Activated T-helper 2 cell treated with anti-CD3 and anti-CD28 coated beads, Interferon-gamma antibody, Interleukin-2, Interleukin-4, amounts not matched to agents 10 μg/mL and 5 μg/mL and 100 μg/mL, durations not matched to agents 14 hours and 24 hours and 36 hours (primary cell): ENCODE measurements around the gene SMPX. TPM values are rescaled to one million over a fixed set of nuclear protein-coding genes. Genes with fewer than 3 reads are reported as not detected.

Experiments
- DNase-seq: peaks from one replicate; pipeline ENCODE4 v3.0.0; 2021; ENCODE audit warnings: low spot score
- H3K27ac Mint-ChIP-seq: one replicate; pipeline ENCODE4 v1.8.0; 2021; ENCODE audit warnings: mixed read lengths
- H3K27me3 Mint-ChIP-seq: one replicate; pipeline ENCODE4 v1.8.0; 2021; ENCODE audit warnings: low read depth, mixed read lengths
- H3K36me3 Mint-ChIP-seq: one replicate; pipeline ENCODE4 v1.8.0; 2021; ENCODE audit warnings: low read depth, mixed read lengths
- H3K4me1 Mint-ChIP-seq: one replicate; pipeline ENCODE4 v1.8.0; 2021; ENCODE audit warnings: low read depth, mixed read lengths
- H3K4me3 Mint-ChIP-seq: one replicate; pipeline ENCODE4 v1.8.0; 2021; ENCODE audit warnings: low read depth, mild to moderate bottlenecking, moderate library complexity, mixed read lengths
- H3K9me3 Mint-ChIP-seq: one replicate; pipeline ENCODE4 v1.8.0; 2021; ENCODE audit warnings: mixed read lengths
- intact Hi-C: fragments of 100-400 bp; cut with micrococcal nuclease; formaldehyde crosslinking; loops from one replicate; pipeline ENCODE4 v1.15.1; 2023
- total RNA-seq: library from RNA; stranded (reverse); gene quantifications from 2 replicates; pipeline ENCODE4 v1.2.3, GENCODE V29; 2022

SMPX gene
- total RNA-seq, 1 donor from 2014 or later: not detected

GRCh38 chrX:21770631-21771321 lies 12.9 kb upstream of the SMPX start:
- H3K4me1 Mint-ChIP-seq: peaks cover 18% of the 10 kb centered on the region
- no peak overlapping the region for H3K4me3 Mint-ChIP-seq
- H3K27ac Mint-ChIP-seq: no peak overlapping the region
- intact Hi-C loops: no loop called here
- no peaks in the 10 kb centered on the region for H3K9me3 Mint-ChIP-seq
- no peaks in the 10 kb centered on the region for H3K36me3 Mint-ChIP-seq
- DNase-seq: no peak
- H3K27me3 Mint-ChIP-seq: no peaks in the 10 kb centered on the region

- no peak overlapping the region for H3K4me3 Mint-ChIP-seq
- H3K36me3 Mint-ChIP-seq: no peaks in the 10 kb centered on the region
- no peak overlapping the region for H3K27ac Mint-ChIP-seq
- no peak for DNase-seq
- H3K9me3 Mint-ChIP-seq: no peaks in the 10 kb centered on the region
- peaks cover 1% of the 10 kb centered on the region for H3K27me3 Mint-ChIP-seq
- intact Hi-C loops: no loop called here
- H3K4me1 Mint-ChIP-seq: no peaks in the 10 kb centered on the region
Observed at GRCh38 chrX:21766101-21766500, 8.2 kb upstream of the SMPX start.

- H3K27ac Mint-ChIP-seq: no peak overlapping the region
- no peaks in the 10 kb centered on the region for H3K36me3 Mint-ChIP-seq
- intact Hi-C loops: no loop called here
- no peak for DNase-seq
- H3K4me3 Mint-ChIP-seq: no peak overlapping the region
- no peaks in the 10 kb centered on the region for H3K9me3 Mint-ChIP-seq
- no peaks in the 10 kb centered on the region for H3K4me1 Mint-ChIP-seq
- peaks cover 1% of the 10 kb centered on the region for H3K27me3 Mint-ChIP-seq
Observed at GRCh38 chrX:21764008-21764407, 6.1 kb upstream of the SMPX start.

- Mint-ChIP-seq H3K36me3 (no peaks in the 10 kb centered on the region), H3K4me1 (no peaks in the 10 kb centered on the region), H3K27me3 (peaks cover 2% of the 10 kb centered on the region), H3K27ac (no peak overlapping the region), H3K9me3 (no peaks in the 10 kb centered on the region), H3K4me3 (no peak overlapping the region)
- intact Hi-C loops: no loop called here
- no peak for DNase-seq
Observed at GRCh38 chrX:21758488-21758887, 572 bp upstream of the SMPX start.

GRCh38 chrX:21756785-21757529 lies 959 bp downstream of the SMPX start:
- H3K9me3 Mint-ChIP-seq: no peaks in the 10 kb centered on the region
- no peak for DNase-seq
- H3K27me3 Mint-ChIP-seq: peaks cover 2% of the 10 kb centered on the region
- no peak overlapping the region for H3K27ac Mint-ChIP-seq
- H3K36me3 Mint-ChIP-seq: no peaks in the 10 kb centered on the region
- H3K4me1 Mint-ChIP-seq: no peaks in the 10 kb centered on the region
- H3K4me3 Mint-ChIP-seq: no peak overlapping the region
- intact Hi-C loops: no loop called here

GRCh38 chrX:21749924-21750323 lies 8.0 kb downstream of the SMPX start:
- no peak overlapping the region for H3K27ac Mint-ChIP-seq
- H3K36me3 Mint-ChIP-seq: no peaks in the 10 kb centered on the region
- peaks cover 11% of the 10 kb centered on the region for H3K27me3 Mint-ChIP-seq
- intact Hi-C loops: no loop called here
- H3K4me1 Mint-ChIP-seq: no peaks in the 10 kb centered on the region
- H3K9me3 Mint-ChIP-seq: no peaks in the 10 kb centered on the region
- no peak for DNase-seq
- no peak overlapping the region for H3K4me3 Mint-ChIP-seq

- DNase-seq: no peak
- no peak overlapping the region for H3K4me3 Mint-ChIP-seq
- no peak overlapping the region for H3K27ac Mint-ChIP-seq
- no peaks in the 10 kb centered on the region for H3K9me3 Mint-ChIP-seq
- H3K27me3 Mint-ChIP-seq: peaks cover 15% of the 10 kb centered on the region
- no peaks in the 10 kb centered on the region for H3K4me1 Mint-ChIP-seq
- H3K36me3 Mint-ChIP-seq: no peaks in the 10 kb centered on the region
- intact Hi-C loops: no loop called here
Observed at GRCh38 chrX:21748235-21748634, 9.7 kb downstream of the SMPX start.

GRCh38 chrX:21747558-21747957 lies 10.4 kb downstream of the SMPX start:
- Mint-ChIP-seq H3K9me3 (no peaks in the 10 kb centered on the region), H3K27ac (no peak overlapping the region), H3K4me1 (no peaks in the 10 kb centered on the region)

GRCh38 chrX:21745756-21746155 lies 12.2 kb downstream of the SMPX start:
- H3K27me3 Mint-ChIP-seq: peaks cover 15% of the 10 kb centered on the region
- peak; percentile 9 for DNase-seq
- no peaks in the 10 kb centered on the region for H3K36me3 Mint-ChIP-seq
- no peak overlapping the region for H3K4me3 Mint-ChIP-seq
- H3K4me1 Mint-ChIP-seq: no peaks in the 10 kb centered on the region
- H3K27ac Mint-ChIP-seq: no peak overlapping the region
- intact Hi-C loops: loop anchor here (2.0 kb wide), 1 partner anchor 1217 kb away; no protein-coding TSS in a partner anchor
- no peaks in the 10 kb centered on the region for H3K9me3 Mint-ChIP-seq

More at GRCh38 chrX:21747558-21747957, 10.4 kb downstream of the SMPX start:
- peaks cover 15% of the 10 kb centered on the region for H3K27me3 Mint-ChIP-seq
- intact Hi-C loops: loop anchor here (2.0 kb wide), 1 partner anchor 1219 kb away; no protein-coding TSS in a partner anchor
- no peaks in the 10 kb centered on the region for H3K36me3 Mint-ChIP-seq
- no peak for DNase-seq
- H3K4me3 Mint-ChIP-seq: no peak overlapping the region

- DNase-seq: no peak
- intact Hi-C loops: no loop called here
- no peak overlapping the region for H3K27ac Mint-ChIP-seq
- H3K36me3 Mint-ChIP-seq: no peaks in the 10 kb centered on the region
- H3K9me3 Mint-ChIP-seq: no peaks in the 10 kb centered on the region
- peaks cover 17% of the 10 kb centered on the region for H3K27me3 Mint-ChIP-seq
- H3K4me3 Mint-ChIP-seq: no peak overlapping the region
- H3K4me1 Mint-ChIP-seq: no peaks in the 10 kb centered on the region
Observed at GRCh38 chrX:21744721-21745120, 13.2 kb downstream of the SMPX start.

- no peak for DNase-seq
- Mint-ChIP-seq H3K27me3 (peaks cover 16% of the 10 kb centered on the region), H3K4me1 (no peaks in the 10 kb centered on the region), H3K9me3 (no peaks in the 10 kb centered on the region), H3K27ac (no peak overlapping the region), H3K4me3 (no peak overlapping the region), H3K36me3 (no peaks in the 10 kb centered on the region)
- intact Hi-C loops: no loop called here
Observed at GRCh38 chrX:21744060-21744459, 13.9 kb downstream of the SMPX start.

GRCh38 chrX:21741869-21742701 lies 15.8 kb downstream of the SMPX start:
- no peaks in the 10 kb centered on the region for H3K4me1 Mint-ChIP-seq
- no peak overlapping the region for H3K27ac Mint-ChIP-seq
- H3K9me3 Mint-ChIP-seq: no peaks in the 10 kb centered on the region
- H3K4me3 Mint-ChIP-seq: no peak overlapping the region
- no peak for DNase-seq
- intact Hi-C loops: no loop called here
- peaks cover 7% of the 10 kb centered on the region for H3K27me3 Mint-ChIP-seq
- no peaks in the 10 kb centered on the region for H3K36me3 Mint-ChIP-seq

GRCh38 chrX:21741364-21741763 lies 16.6 kb downstream of the SMPX start:
- DNase-seq: no peak
- no peak overlapping the region for H3K4me3 Mint-ChIP-seq
- no peak overlapping the region for H3K27ac Mint-ChIP-seq
- intact Hi-C loops: no loop called here
- H3K36me3 Mint-ChIP-seq: no peaks in the 10 kb centered on the region
- H3K27me3 Mint-ChIP-seq: peaks cover 9% of the 10 kb centered on the region
- H3K4me1 Mint-ChIP-seq: no peaks in the 10 kb centered on the region
- no peaks in the 10 kb centered on the region for H3K9me3 Mint-ChIP-seq
